ENCODE results near the gene ADAMTS2.

ADAMTS2 gene

DNA sequence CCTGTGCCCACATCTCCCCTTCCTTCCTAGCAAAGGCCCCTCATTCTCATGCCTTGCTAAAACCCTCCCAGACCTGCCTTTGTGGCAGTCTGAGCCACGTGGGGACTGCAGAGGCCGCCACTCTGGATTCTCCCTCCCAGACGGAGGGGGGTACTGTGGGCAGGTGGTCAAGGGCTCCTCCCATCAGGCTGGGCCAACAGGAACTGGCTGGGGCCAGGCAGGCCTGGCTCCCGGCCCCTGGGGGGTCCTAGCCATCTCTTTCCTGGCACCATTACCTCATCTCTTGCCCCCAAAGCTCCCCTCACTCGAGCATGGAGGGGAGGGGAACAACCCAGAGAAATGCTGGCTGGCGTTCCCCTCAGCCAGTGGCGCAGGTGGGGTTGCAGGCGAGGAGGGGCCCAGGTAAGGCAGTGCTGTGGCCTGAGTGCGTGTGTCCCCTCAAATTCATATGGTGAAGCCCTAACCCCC is 196.5 kb downstream of the ADAMTS2 start:
- no peak for DNase-seq (ENCODE audit: low read depth, low spot score)
- ChIA-PET CTCF (no interaction called here), POLR2A (no interaction called here)
- H3K4me3 ChIP-seq (ENCODE audit: low read depth, low read length) = no peak overlapping the region
- TF ChIP-seq CTCF (IDR thresholded peaks at IDR 0.05; ENCODE audit: insufficient read depth, low read length, missing control alignments) = no peak

DNA sequence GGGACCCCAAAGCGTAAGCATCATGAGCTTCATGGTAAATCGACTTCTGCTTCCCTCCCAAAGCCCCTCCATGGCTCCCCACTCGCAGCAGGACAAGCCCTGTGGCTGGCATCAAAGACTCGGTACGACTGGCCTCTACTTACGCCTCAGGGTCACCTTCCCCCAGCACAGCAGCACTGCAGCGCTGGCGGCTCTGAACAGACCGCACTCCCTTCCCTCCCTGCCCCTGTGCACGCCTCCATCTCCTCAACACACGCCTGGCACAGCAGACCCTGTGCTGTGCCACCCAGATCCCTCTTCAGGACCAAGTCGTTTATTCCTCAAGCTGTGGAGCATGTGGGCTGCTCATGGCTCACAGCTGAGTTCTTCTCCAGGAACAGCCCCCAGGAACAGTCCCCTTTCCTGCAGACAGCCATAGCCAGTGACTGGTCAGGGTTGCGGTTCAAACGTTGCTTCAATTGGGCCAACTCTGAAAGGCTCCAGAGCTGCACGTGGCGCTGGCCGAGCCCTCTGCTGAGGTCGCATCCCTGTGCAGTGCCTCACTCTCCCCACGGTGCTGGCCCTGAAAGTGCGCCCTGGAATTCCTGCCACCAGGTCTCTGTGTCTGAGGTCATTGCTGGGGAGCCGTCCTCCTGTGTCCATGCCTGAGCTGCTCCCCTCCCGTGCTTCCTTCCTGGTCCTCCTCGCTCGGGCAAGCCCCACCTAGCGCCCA is 197.1 kb downstream of the ADAMTS2 start:
- ChIA-PET CTCF (interaction anchor here (2.5 kb wide), 1 partner anchor 19 kb away, joined by 18 read pairs; no protein-coding TSS in a partner anchor), POLR2A (no interaction called here)
- no peak overlapping the region for H3K4me3 ChIP-seq (ENCODE audit: low read depth, low read length)
- no peak for TF ChIP-seq CTCF (IDR thresholded peaks at IDR 0.05; ENCODE audit: insufficient read depth, low read length, missing control alignments)
- DNase-seq (ENCODE audit: low read depth, low spot score) = no peak

DNA sequence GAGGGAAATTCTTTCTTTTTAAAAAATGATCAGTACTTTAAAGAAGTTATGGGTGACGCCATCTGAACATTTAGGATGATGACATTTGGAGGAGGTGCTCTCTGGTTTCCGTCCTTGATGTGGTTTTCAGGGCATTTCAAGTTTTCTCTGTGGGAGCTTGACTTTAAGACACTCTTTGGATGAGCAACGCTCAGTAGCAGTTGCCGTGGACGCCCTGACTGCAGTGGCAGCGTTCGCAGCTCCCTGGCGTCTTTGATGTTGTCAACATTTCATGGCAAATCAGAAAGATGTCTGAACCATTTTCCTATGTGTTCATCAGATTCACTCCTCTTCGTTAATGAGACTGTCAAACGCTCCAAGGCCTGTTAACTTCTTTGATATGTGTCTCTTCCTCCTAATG is 199.0 kb downstream of the ADAMTS2 start:
- no peak overlapping the region for H3K4me3 ChIP-seq (ENCODE audit: low read depth, low read length)
- TF ChIP-seq CTCF (IDR thresholded peaks at IDR 0.05; ENCODE audit: insufficient read depth, low read length, missing control alignments) = no peak
- no peak for DNase-seq (ENCODE audit: low read depth, low spot score)
- ChIA-PET CTCF (interaction anchor here (1.4 to 2.5 kb wide), 2 partner anchors 21 to 347 kb away, joined by 3 to 18 read pairs; no protein-coding TSS in a partner anchor), POLR2A (no interaction called here)

DNA sequence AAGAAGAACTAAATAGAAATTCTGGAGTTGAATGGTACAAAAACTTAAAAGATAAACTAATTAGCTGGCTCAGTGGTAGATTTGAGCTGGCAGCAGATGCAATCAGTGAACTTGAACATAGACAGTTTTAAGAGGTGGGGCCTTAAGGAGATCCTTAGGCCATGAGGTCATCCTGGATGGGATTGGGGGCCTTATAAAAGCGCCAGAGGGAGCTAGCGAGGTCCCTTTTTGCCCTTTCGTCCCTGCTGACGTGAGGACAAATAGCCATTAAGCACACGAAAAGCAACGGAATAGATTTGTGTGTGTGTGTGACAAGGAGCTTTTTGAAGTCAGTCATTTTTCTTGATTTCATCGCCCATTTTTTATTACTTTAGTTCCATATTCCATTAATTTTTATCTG is 201.8 kb downstream of the ADAMTS2 start:
- TF ChIP-seq CTCF (IDR thresholded peaks at IDR 0.05; ENCODE audit: insufficient read depth, low read length, missing control alignments) = no peak
- DNase-seq (ENCODE audit: low read depth, low spot score) = no peak
- ChIA-PET CTCF (interaction anchor here (4.1 kb wide), 1 partner anchor 24 kb away, joined by 23 read pairs; no protein-coding TSS in a partner anchor), POLR2A (interaction anchor here (0.6 kb wide), 1 partner anchor 926 kb away, joined by 3 read pairs; no protein-coding TSS in a partner anchor)
- H3K4me3 ChIP-seq (ENCODE audit: low read depth, low read length) = no peak overlapping the region

DNA sequence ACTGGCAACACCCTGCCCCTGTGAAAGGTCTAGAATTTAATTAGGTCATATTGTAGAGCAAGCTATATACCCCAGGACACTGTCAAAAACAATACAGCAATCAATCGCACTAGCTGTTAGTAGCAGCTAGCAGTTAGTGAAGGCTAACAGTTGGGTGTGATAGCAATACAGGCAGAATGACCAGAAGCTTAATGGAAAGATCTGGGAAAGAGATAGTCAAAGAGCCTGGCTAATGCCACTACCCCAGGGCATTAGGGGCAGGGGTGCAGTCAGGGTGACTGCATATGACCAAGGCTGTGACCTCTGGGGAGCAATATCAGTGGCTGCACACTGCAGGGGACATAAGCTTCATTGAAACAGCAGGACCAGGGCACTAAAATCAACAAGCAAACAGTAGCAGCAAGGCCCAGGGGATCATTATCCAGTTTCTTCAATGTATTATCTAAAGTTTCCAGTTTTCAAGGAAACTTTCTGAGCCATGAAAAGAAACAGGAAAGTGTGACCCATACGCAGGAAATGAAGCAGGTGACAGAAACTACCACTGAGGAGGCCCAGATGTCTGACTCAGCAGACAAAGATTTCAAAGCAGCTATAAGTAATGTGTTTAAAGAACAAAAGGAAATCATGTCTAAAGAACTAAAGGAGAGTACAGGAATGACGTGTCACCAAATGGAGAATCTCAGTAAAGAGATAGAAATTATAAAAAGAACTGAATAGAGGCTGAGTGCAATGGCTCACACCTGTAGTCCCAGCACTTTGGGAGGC is 202.6 kb downstream of the ADAMTS2 start:
- POLR2A ChIA-PET = interaction anchor here (0.6 kb wide), 1 partner anchor 925 kb away, joined by 3 read pairs; no protein-coding TSS in a partner anchor

More for the DNA sequence above, 202.6 kb downstream of the ADAMTS2 start:
- no peak overlapping the region for H3K4me3 ChIP-seq (ENCODE audit: low read depth, low read length)
- DNase-seq (ENCODE audit: low read depth, low spot score) = peak; percentile 40
- CTCF ChIA-PET = interaction anchor here (1.2 to 4.1 kb wide), 2 partner anchors 25 to 351 kb away, joined by 5 to 23 read pairs; no protein-coding TSS in a partner anchor
- no peak for TF ChIP-seq CTCF (IDR thresholded peaks at IDR 0.05; ENCODE audit: insufficient read depth, low read length, missing control alignments)
